Esophagus squamous epithelium (tissue), 4 donors: ENCODE measurements around the gene CEMP1.
"Not testable (repeated sequence)": the region's sequence is repeated elsewhere in the genome, so short reads cannot be mapped to it uniquely, and the experiment has no call there.

ENCODE experiments used
- CTCF ChIP-seq, 6 experiments: fragments of 450-650 bp in 4 of 6; fragments of 200-600 bp in 2 of 6; sonication (generic) in 2 of 6; IDR thresholded peaks; one replicate each; pipeline ENCODE4 v1.5.1; 2016 to 2019; ENCODE audit warnings: antibody characterized with exemption in 6 of 6, mild to moderate bottlenecking in 4 of 6, moderate library complexity in 4 of 6
- POLR2A ChIP-seq, 4 donors: fragments of 450-650 bp; IDR thresholded peaks; one replicate each; pipeline ENCODE4 v1.6.1; 2017; ENCODE audit warnings: antibody characterized with exemption in 4 of 4, mild to moderate bottlenecking in 4 of 4, moderate library complexity in 3 of 4

GRCh38 chr16:2575839-2576238 is 44.6 kb upstream of the CEMP1 start:
- not testable (repeated sequence) for TF ChIP-seq CTCF, POLR2A (IDR thresholded peaks at IDR 0.05)
